ENCODE data around the gene WDR13. TPM values are rescaled to one million over a fixed set of nuclear protein-coding genes. Genes with fewer than 3 reads are reported as not detected.

Gene WDR13
- total RNA-seq, 2 experiments from 2014 or later = 40.3 to 55.6 TPM

DNA sequence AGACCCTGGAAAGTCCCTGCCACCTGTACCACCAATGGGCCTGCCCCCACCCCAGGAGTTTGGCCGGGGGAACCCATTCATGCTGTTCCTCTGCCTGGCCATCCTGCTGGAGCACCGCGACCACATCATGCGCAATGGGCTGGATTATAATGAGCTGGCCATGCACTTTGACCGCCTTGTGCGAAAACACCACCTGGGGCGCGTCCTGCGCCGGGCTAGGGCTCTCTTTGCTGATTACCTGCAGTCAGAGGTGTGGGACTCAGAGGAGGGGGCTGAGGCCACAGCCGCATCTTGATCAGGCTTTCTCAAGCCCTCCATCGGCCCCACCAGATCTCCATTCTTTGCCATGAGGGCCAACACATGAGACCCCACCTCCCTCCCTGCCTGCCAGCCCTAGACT, 36.6 kb upstream of the WDR13 start:
- H3K79me2 ChIP-seq (ENCODE audit: insufficient read depth, low read depth, low read length) = no peaks in the 10 kb centered on the region
- CTCF ChIA-PET (ENCODE audit: unreplicated experiment) = no interaction called here
- H3K9me2 ChIP-seq (ENCODE audit: insufficient read depth, low read length) = no peaks in the 10 kb centered on the region
- H3K4me2 ChIP-seq (ENCODE audit: low read length) = no peak overlapping the region
- H3K4me3 ChIP-seq (ENCODE audit: low read depth, low read length, poor library complexity, severe bottlenecking) = no peak overlapping the region
- TF ChIP-seq EZH2phosphoT487 (IDR thresholded peaks at IDR 0.05; ENCODE audit: borderline replicate concordance, low read depth, low read length) (no peak), CTCF (conservative IDR thresholded peaks at IDR 0.05; ENCODE audit: low read length) (no peak)
- no peak for DNase-seq (ENCODE audit: low spot score)
- no peaks in the 10 kb centered on the region for H3K4me1 ChIP-seq (ENCODE audit: insufficient read depth, low read length, poor library complexity, severe bottlenecking)
- BruUV-seq (replicated peaks) = no TSS peak
- POLR2A ChIA-PET = no interaction called here
- intact Hi-C loops (cut with micrococcal nuclease; ENCODE audit: unreplicated experiment) = no loop called here
- peaks cover 23% of the 10 kb centered on the region for H3K36me3 ChIP-seq (ENCODE audit: insufficient read depth, low read length)
- no peak overlapping the region for H3K27ac ChIP-seq (ENCODE audit: low read depth, low read length, poor library complexity, severe bottlenecking)
- no peak overlapping the region for H2AFZ ChIP-seq (ENCODE audit: low read length)
- no peaks in the 10 kb centered on the region for H3K9me3 ChIP-seq (ENCODE audit: low read length)
- H4K20me1 ChIP-seq (ENCODE audit: insufficient read depth, low read length) = no peaks in the 10 kb centered on the region

DNA sequence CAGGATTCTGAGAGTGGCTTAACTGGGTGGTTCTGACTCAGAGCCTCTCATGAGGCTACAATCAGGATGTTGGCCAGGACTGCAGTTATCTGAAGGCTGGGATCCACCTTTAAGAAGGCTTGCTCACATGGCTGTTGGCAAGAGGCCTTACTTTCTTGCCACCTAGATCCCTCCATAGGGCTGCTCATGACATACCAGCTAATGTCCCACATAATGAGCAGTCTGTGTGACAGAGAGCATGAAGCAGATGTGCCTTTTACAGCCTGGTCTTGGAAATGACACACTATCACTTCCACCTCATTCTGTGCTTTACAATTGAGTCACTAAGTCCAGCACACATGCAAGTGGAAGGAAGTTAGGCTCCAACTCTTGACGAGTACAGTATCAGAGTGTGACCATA, 27.3 kb upstream of the WDR13 start:
- BruUV-seq (replicated peaks) = no TSS peak
- DNase-seq (ENCODE audit: low spot score) = no peak
- intact Hi-C loops (cut with micrococcal nuclease; ENCODE audit: unreplicated experiment) = loop anchor here (5.0 kb wide), 2 partner anchors 48 to 93 kb away; partner anchors contain the start of genes EBP and FTSJ1
- ChIA-PET POLR2A (interaction anchor here (0.6 kb wide), 1 partner anchor 601 kb away, joined by 3 read pairs; no protein-coding TSS in a partner anchor), CTCF (ENCODE audit: unreplicated experiment) (no interaction called here)
- no peak overlapping the region for H3K27ac ChIP-seq (ENCODE audit: low read depth, low read length, poor library complexity, severe bottlenecking)
- TF ChIP-seq CTCF (conservative IDR thresholded peaks at IDR 0.05; ENCODE audit: low read length) = no peak
- TF ChIP-seq EZH2phosphoT487 (IDR thresholded peaks at IDR 0.05; ENCODE audit: borderline replicate concordance, low read depth, low read length) = no peak
- peaks cover 2% of the 10 kb centered on the region for H3K36me3 ChIP-seq (ENCODE audit: insufficient read depth, low read length)
- H2AFZ ChIP-seq (ENCODE audit: low read length) = peak overlapping the region; percentile 44; the same call in 1 of the 2 replicates
- peaks cover 15% of the 10 kb centered on the region for H3K4me1 ChIP-seq (ENCODE audit: insufficient read depth, low read length, poor library complexity, severe bottlenecking)
- no peak overlapping the region for H3K4me2 ChIP-seq (ENCODE audit: low read length)
- peaks cover 2% of the 10 kb centered on the region for H3K79me2 ChIP-seq (ENCODE audit: insufficient read depth, low read depth, low read length)
- H3K9me2 ChIP-seq (ENCODE audit: insufficient read depth, low read length) = no peaks in the 10 kb centered on the region
- no peaks in the 10 kb centered on the region for H3K9me3 ChIP-seq (ENCODE audit: low read length)
- no peaks in the 10 kb centered on the region for H4K20me1 ChIP-seq (ENCODE audit: insufficient read depth, low read length)
- H3K4me3 ChIP-seq (ENCODE audit: low read depth, low read length, poor library complexity, severe bottlenecking) = no peak overlapping the region

DNA sequence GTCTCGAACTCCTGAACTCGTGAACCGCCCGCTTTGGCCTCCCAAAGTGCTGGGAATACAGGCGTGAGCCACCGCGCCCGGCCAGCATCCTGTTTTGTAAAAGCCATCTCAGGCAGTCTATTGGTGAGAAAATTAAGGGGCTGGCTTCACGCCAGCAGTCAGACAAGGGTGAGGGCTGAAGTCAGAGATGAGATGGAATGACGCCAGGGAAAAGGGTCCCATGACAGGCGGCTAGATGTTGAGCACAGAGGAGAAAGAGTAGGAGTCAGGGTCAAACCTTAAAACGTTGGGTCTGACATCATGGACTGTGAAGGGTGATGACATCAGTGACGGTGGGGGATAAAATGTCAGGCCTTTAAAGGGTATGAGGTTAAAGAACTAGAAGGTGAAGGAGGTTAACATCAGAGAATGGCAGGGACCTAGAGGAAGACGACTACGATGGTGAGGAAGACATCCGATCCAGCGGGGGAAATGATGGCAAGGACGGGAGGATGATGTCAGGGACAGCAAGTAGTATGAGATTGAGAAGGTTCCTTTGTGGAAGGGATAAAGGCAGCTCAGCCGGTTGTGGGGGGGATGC, 23.5 kb upstream of the WDR13 start:
- BruUV-seq (replicated peaks) = TSS peak; percentile 96

More for the DNA sequence above, 23.5 kb upstream of the WDR13 start:
- Histone ChIP-seq H3K36me3 (ENCODE audit: insufficient read depth, low read length) (peaks cover 40% of the 10 kb centered on the region), H2AFZ (ENCODE audit: low read length) (peak overlapping the region; percentile 83; the same call in 1 of the 2 replicates), H4K20me1 (ENCODE audit: insufficient read depth, low read length) (no peaks in the 10 kb centered on the region), H3K79me2 (ENCODE audit: insufficient read depth, low read depth, low read length) (peaks cover 30% of the 10 kb centered on the region), H3K9me2 (ENCODE audit: insufficient read depth, low read length) (no peaks in the 10 kb centered on the region), H3K4me1 (ENCODE audit: insufficient read depth, low read length, poor library complexity, severe bottlenecking) (peaks cover 36% of the 10 kb centered on the region), H3K9me3 (ENCODE audit: low read length) (no peaks in the 10 kb centered on the region), H3K4me3 (ENCODE audit: low read depth, low read length, poor library complexity, severe bottlenecking) (peak overlapping the region; percentile 100), H3K27ac (ENCODE audit: low read depth, low read length, poor library complexity, severe bottlenecking) (peak overlapping the region; percentile 86), H3K4me2 (ENCODE audit: low read length) (peak overlapping the region; percentile 74)
- ChIA-PET CTCF (ENCODE audit: unreplicated experiment) (no interaction called here), POLR2A (interaction anchor here (1.7 kb wide), 1 partner anchor 34 kb away, joined by 8 read pairs; the partner anchor contains the start of gene TBC1D25)
- TF ChIP-seq CTCF (conservative IDR thresholded peaks at IDR 0.05; ENCODE audit: low read length) (no peak), EZH2phosphoT487 (IDR thresholded peaks at IDR 0.05; ENCODE audit: borderline replicate concordance, low read depth, low read length) (no peak)
- intact Hi-C loops (cut with micrococcal nuclease; ENCODE audit: unreplicated experiment) = loop anchor here (2.0 to 5.0 kb wide), 3 partner anchors 35 to 96 kb away; partner anchors contain the start of genes EBP, FTSJ1 and TBC1D25
- DNase-seq (ENCODE audit: low spot score) = no peak

Measured in OCI-LY7 (cell line).